Pancreas (tissue), 10 donors: ENCODE results near the gene RNF149. TPM values are rescaled to one million over a fixed set of nuclear protein-coding genes. Genes with fewer than 3 reads are reported as not detected.
"Not testable (repeated sequence)": the region's sequence is repeated elsewhere in the genome, so short reads cannot be mapped to it uniquely, and the experiment has no call there.

Source experiments
- ATAC-seq, 4 donors: fragments of 200-7000 bp; cut with Tn5 transposase; one replicate each; pipeline versions ENCODE4 v1.8.0 to v1.9.1; 2020; ENCODE audit warnings: mild to moderate bottlenecking in 4 of 4, moderate library complexity in 4 of 4
- DNase-seq, 6 donors: peaks; one replicate each; pipeline ENCODE4 v3.0.0-alpha.2; 2020
- FAIRE-seq: peaks from 2 replicates; lab custom pipeline; 2012; peaks lifted over from hg19 to GRCh38; lab: Jason Lieb, UNC
- H3K27ac ChIP-seq, 4 donors: fragments of 200-600 bp; sonication (generic); 1 replicate in 3 of 4; 2 replicates in 1 of 4; pipeline versions ENCODE4 v1.5.0 to v1.8.0; 2020
- H3K27me3 ChIP-seq, 4 donors: fragments of 200-600 bp; one replicate each; pipeline ENCODE4 v1.8.0; 2021
- H3K36me3 ChIP-seq, 3 donors: fragments of 200-600 bp; sonication (generic) in 1 of 3; one replicate each; pipeline versions ENCODE4 v1.5.0 to v1.8.0; 2020 to 2021
- H3K4me1 ChIP-seq, 3 donors: fragments of 200-600 bp; one replicate each; pipeline ENCODE4 v1.8.0; 2021
- H3K4me3 ChIP-seq, 4 donors: fragments of 200-600 bp; sonication (generic) in 2 of 4; one replicate each; pipeline versions ENCODE4 v1.5.0 to v1.8.0; 2020 to 2021
- H3K9me3 ChIP-seq, 4 donors: fragments of 200-600 bp; one replicate each; pipeline ENCODE4 v1.8.0; 2021
- WGBS, 2 donors: extraction: QIAGEN DNeasy Blood & Tissue Kit; methylation state at CpG; one replicate each; pipeline ENCODE4 v1.1.7; 2013; 5-methylcytosine and 5-hydroxymethylcytosine counted together
- intact Hi-C, 3 donors: fragments of 100-400 bp; cut with DNase I; formaldehyde crosslinking; loops; one replicate each; pipeline versions ENCODE4 v1.11.1 to v1.14.2; 2022
- polyA plus RNA-seq, 2 donors: library from polyadenylated mRNA; stranded (reverse); fragments of 200-250 nt; gene quantifications; one replicate each; pipeline ENCODE4 v1.2.3, GENCODE V29; 2013
- total RNA-seq, 6 donors: library from RNA; stranded (reverse); fragmentation: NEBNext Ultra II Directional in 4 of 6; extraction: Animal tissue kit (Norgen Biotek cat#: 25700) in 4 of 6; gene quantifications; one replicate each; pipeline versions ENCODE4 v1.2.1 to v1.2.4, GENCODE V29; 2021 to 2023
- TF ChIP-seq, protein P1 (sequence below), 4 donors: fragments of 200-600 bp; sonication (generic) in 3 of 4; IDR thresholded peaks; one replicate each; pipeline versions ENCODE4 v1.5.0 to v1.8.0; 2021; ENCODE audit warnings: antibody characterized with exemption in 4 of 4
- donor health status: healthy with polysubstance abuse.
- donor health status: DM: no; HTN: no; CAD: no; lungs with moderate emphysema.
- donor health status: DM: no; HTN: no; CAD: no.
- donor health status: control.
- donor health status: control.
- donor health status: Bipolar disorder and iron deficiency.
- donor health status: DM: yes; HTN: yes; CAD: no.
- donor health status: DM: no; HTN: no; CAD: no.
- donor health status: DM: no; HTN: no; CAD: no.
- donor health status: DM: yes; HTN: yes; CAD: no.

Gene RNF149
- total and polyA plus RNA-seq, 8 donors: 18.8 to 36.9 (median 25.3) TPM

DNA sequence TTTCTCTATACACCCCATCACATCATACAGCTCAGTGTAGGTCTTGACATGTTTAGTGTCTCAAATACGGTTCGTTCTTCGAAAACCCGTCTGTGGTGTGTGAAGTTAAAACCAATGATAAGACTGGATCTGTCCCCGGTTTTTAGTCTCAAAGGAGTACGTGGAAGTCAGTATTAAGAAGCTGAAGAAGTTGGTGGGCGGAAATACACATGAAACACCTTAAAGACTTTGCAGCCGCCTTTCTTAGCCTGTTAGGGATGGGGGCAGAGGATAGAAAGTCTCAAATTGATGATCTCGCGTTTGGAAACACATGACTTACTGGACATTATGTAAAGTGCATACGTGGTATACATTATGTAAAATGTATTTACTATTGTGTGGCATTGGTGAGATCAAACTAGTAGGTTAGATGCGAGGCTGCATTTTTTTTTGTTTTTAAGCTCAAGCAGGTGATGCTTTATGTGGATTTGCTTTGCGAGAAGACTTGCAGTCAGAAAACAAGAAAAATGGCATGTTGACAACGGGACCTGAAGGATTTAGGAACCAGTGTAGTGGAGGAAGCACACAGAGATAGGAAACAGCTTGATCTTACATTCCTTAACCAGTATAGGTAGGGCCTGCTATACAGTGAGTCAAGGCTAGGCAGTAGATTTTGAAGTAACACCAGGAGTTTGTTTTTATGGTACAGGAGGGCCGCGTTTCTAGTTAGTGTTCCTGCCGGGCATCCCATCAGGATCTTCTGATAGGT is 54.6 kb downstream of the RNF149 start:
- Histone ChIP-seq H3K9me3 (no peaks in the 10 kb centered on the region), H3K27ac (peak overlapping the region in 3 of 4 donors; percentile 94 to 99 (median 98)), H3K27me3 (no peaks in the 10 kb centered on the region), H3K4me3 (peak overlapping the region; percentile 90 to 100 (median 100)), H3K4me1 (peaks cover 0 to 22% (median 19%) of the 10 kb centered on the region in 3 donors), H3K36me3 (peaks cover 0 to 4% (median 2%) of the 10 kb centered on the region in 3 donors)
- TF ChIP-seq, protein P1, sequence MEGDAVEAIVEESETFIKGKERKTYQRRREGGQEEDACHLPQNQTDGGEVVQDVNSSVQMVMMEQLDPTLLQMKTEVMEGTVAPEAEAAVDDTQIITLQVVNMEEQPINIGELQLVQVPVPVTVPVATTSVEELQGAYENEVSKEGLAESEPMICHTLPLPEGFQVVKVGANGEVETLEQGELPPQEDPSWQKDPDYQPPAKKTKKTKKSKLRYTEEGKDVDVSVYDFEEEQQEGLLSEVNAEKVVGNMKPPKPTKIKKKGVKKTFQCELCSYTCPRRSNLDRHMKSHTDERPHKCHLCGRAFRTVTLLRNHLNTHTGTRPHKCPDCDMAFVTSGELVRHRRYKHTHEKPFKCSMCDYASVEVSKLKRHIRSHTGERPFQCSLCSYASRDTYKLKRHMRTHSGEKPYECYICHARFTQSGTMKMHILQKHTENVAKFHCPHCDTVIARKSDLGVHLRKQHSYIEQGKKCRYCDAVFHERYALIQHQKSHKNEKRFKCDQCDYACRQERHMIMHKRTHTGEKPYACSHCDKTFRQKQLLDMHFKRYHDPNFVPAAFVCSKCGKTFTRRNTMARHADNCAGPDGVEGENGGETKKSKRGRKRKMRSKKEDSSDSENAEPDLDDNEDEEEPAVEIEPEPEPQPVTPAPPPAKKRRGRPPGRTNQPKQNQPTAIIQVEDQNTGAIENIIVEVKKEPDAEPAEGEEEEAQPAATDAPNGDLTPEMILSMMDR (IDR thresholded peaks at IDR 0.05): no peak
- no peak for ATAC-seq
- DNase-seq: no peak
- intact Hi-C loops: no loop called here
- no peak for FAIRE-seq
- 9% methylated on average over 17 of the region's 17 CpGs for WGBS, 2 donors

DNA sequence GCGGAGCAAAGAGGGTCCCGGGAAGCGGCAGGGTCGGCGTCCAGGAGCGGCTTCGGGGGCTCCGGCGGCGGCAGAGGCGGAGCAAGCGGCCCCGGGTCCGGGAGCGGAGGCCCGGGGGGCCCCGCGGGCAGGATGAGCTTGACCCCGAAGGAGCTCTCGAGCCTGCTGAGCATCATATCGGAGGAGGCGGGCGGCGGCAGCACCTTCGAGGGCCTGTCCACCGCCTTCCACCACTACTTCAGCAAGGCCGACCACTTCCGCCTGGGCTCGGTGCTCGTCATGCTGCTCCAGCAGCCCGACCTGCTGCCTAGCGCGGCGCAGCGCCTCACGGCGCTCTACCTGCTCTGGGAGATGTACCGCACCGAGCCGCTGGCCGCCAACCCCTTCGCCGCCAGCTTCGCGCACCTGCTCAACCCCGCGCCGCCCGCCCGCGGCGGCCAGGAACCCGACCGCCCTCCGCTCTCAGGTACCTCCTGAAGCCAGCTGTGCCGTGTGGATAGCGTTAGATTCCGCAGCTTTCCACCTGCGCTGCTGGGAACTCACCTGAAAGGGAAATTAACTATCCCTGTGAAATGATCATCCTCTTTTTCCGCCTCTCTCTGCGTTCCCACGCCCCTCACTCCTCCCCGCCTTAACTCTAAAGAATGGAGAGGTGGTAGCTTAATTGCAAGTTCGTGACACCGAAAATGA is 55.3 kb downstream of the RNF149 start:
- no peak for FAIRE-seq
- intact Hi-C loops: no loop called here
- no peaks in the 10 kb centered on the region for H3K27me3 ChIP-seq
- WGBS, 2 donors: 0% methylated on average over 45 to 65 of the region's 65 CpGs
- H3K9me3 ChIP-seq: no peaks in the 10 kb centered on the region
- ATAC-seq: peak; percentile 58 to 76 (median 72)
- H3K27ac ChIP-seq: peak overlapping the region; percentile 92 to 99 (median 96)
- peak overlapping the region; percentile 90 to 100 (median 100) for H3K4me3 ChIP-seq
- TF ChIP-seq, protein P1 (IDR thresholded peaks at IDR 0.05): no peak
- peaks cover 0 to 22% (median 19%) of the 10 kb centered on the region in 3 donors for H3K4me1 ChIP-seq
- peaks cover 0 to 2% (median 0%) of the 10 kb centered on the region in 3 donors for H3K36me3 ChIP-seq
- DNase-seq: peak; percentile 71 to 92 (median 79)

DNA sequence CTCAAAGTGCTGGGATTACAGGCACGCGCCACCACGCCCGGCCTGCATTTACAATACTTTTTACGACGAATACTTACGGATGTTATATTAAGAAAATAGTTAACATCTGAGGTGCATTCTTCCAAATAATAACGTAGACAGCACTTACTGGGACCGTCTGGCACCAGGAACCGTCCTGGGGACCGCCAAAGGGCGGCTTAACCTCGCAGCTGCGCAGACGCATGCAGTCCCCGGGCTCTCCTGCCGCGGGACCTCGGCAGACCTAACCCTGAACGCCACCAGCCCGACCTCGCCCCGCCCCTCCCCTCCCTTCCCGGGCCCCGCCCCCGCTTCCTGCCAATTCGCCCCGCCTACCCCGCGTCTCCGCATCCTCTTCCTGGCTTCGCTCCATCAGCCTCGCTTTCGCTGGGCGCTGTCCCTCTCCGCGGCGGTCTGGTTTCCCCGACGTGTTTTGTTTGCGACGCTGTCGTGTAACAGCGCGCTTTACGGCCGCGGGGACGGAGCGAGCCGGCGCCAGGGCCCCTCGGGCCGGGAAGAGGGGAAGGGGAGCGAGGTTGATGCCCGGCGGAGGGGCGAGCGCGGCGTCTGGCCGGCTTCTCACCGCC is 56.0 kb downstream of the RNF149 start, which contains the start of gene CNOT11:
Gene CNOT11, plus strand, starts transcription at position 479 of the 605 bp plus-strand sequence. Its CDS starts 79 bp downstream, at position 558.
- H3K9me3 ChIP-seq: no peaks in the 10 kb centered on the region
- intact Hi-C loops: no loop called here
- no peaks in the 10 kb centered on the region for H3K36me3 ChIP-seq
- no peaks in the 10 kb centered on the region for H3K27me3 ChIP-seq
- H3K4me1 ChIP-seq: peaks cover 0 to 22% (median 19%) of the 10 kb centered on the region in 3 donors
- WGBS, 2 donors: 1% methylated on average over 48 to 63 of the region's 63 CpGs
- H3K4me3 ChIP-seq: peak within 1 kb of the TSS; percentile 90 to 100 (median 100)
- FAIRE-seq (no peak), ATAC-seq (peak; percentile 86 to 93 (median 88)), DNase-seq (peak; percentile 99 to 100 (median 100))
- TF ChIP-seq, protein P1 (IDR thresholded peaks at IDR 0.05): no peak
- H3K27ac ChIP-seq: peak within 1 kb of the TSS; percentile 92 to 99 (median 96)

DNA sequence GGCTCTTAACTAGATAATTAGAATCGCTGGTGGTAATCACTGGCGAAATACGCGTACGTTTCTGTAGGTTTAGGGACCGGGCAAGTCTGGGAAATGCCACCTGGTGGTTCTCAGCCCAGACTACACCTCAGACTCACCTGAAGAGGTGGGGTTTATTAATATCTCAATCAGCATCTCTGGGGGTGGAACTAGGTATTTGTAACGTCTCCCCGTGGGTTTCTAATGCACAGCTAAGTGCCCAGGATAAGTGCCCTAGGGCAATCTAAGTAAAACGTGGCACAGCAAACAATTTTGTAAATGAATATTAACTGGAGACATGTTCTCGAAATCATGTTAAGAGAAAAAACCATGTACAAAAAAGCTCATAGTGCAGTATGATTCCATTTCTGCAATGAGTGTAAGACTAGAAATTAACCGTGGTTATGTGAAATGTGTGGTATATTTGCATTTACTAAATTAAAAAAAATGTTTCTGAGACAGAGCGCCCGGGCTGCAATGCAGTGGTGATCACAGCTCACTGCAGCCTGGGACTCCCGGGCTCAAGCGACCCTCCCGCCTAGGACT is 56.6 kb downstream of the RNF149 start:
- Histone ChIP-seq H3K36me3 (no peaks in the 10 kb centered on the region), H3K4me3 (peak overlapping the region; percentile 10 to 100 (median 95)), H3K27ac (peak overlapping the region; percentile 92 to 99 (median 96)), H3K4me1 (peaks cover 0 to 22% (median 19%) of the 10 kb centered on the region in 3 donors), H3K9me3 (no peaks in the 10 kb centered on the region), H3K27me3 (no peaks in the 10 kb centered on the region)
- WGBS, 2 donors: 5 to 7% methylated on average over 16 of the region's 16 CpGs
- ATAC-seq: peak; percentile 66 to 83 (median 77)
- TF ChIP-seq, protein P1 (IDR thresholded peaks at IDR 0.05): peak in 3 of 4 donors; percentile 34 to 46 (median 39)
- intact Hi-C loops: no loop called here
- peak in 4 of 6 donors; percentile 56 to 67 (median 65) for DNase-seq
- no peak for FAIRE-seq

DNA sequence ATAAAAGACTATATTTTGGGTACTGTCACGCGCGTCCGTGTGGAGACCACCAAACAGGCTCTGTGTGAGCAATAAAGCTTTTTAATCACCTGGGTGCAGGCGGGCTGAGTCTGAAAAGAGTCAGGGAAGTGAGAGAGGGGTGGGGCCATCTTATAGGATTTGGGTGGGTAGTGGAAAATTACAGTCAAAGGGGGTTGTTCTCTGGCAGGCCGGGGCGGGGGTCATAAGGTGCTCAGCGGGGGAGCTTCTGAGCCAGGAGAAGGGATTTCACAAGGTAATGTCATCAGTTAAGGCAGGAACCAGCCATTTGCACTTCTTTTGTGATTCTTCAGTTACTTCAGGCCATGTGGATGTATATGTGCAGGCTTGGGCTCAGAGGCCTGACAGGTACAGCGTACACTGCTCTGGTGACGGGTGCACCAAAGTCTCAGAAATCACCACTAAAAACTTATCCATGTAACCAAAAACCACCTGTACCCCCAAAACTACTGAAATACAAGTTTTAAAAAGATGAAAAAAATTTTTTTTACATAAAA is 57.2 kb downstream of the RNF149 start:
- H3K36me3 ChIP-seq, H3K9me3 ChIP-seq, intact Hi-C loops, ATAC-seq, H3K27me3 ChIP-seq, FAIRE-seq, DNase-seq: not testable (repeated sequence)
- Histone ChIP-seq H3K27ac (peak overlapping the region; percentile 92 to 99 (median 96)), H3K4me3 (peak overlapping the region in 2 of 4 donors; percentile 100), H3K4me1 (peaks cover under 1 to 25% (median 23%) of the 10 kb centered on the region in 3 donors)
- WGBS, 2 donors: 46 to 52% methylated on average over 10 of the region's 10 CpGs
